Cardiac muscle cell (in vitro differentiated cells and primary cell): Measurements from ENCODE around the gene HIF1AN. TPM values are rescaled to one million over a fixed set of nuclear protein-coding genes. Genes with fewer than 3 reads are reported as not detected.

Source experiments
- DNase-seq, 2 donors: peaks; one replicate each; pipeline versions ENCODE4 v3.0.0 to v3.0.0-alpha.2; 2010 to 2017; ENCODE audit warnings: low read depth in 1 of 2, low spot score in 1 of 2
- H3K27ac ChIP-seq: fragments of 200-600 bp; sonication (generic); 2 replicates; pipeline ENCODE4 v1.5.1; 2016
- H3K27me3 ChIP-seq: fragments of 200-600 bp; sonication (generic); 2 replicates; pipeline ENCODE4 v1.6.0; 2016; ENCODE audit warnings: control low read depth
- H3K36me3 ChIP-seq: fragments of 200-600 bp; sonication (generic); 2 replicates; pipeline ENCODE4 v1.5.1; 2016; ENCODE audit warnings: control low read depth
- H3K4me1 ChIP-seq: fragments of 200-600 bp; sonication (generic); 2 replicates; pipeline ENCODE4 v1.8.1; 2017; ENCODE audit warnings: low read depth, mild to moderate bottlenecking, mixed run types
- H3K4me3 ChIP-seq: fragments of 200-600 bp; sonication (generic); 2 replicates; pipeline ENCODE4 v1.5.1; 2016; ENCODE audit warnings: mild to moderate bottlenecking
- H3K9me3 ChIP-seq: fragments of 200-600 bp; sonication (generic); 2 replicates; pipeline ENCODE4 v1.5.1; 2017; ENCODE audit warnings: low read depth, mild to moderate bottlenecking, control low read depth
- CTCF ChIP-seq: IDR thresholded peaks from 2 replicates; pipeline ENCODE4 v1.5.1; 2012; ENCODE audit warnings: low read depth, mild to moderate bottlenecking, low read length
- polyA plus RNA-seq: library from polyadenylated mRNA; unstranded; fragments of >200 nt; fragmentation: Nextera tagmentation; extraction: Ambion mirVana; gene quantifications from 2 replicates; pipeline ENCODE4 v1.2.1, GENCODE V29; 2016
- total RNA-seq: library from RNA; depleted of rRNA; stranded (reverse); fragments of >200 nt; gene quantifications from 2 replicates; pipeline ENCODE4 v1.2.3, GENCODE V29; 2016

HIF1AN gene
- total and polyA plus RNA-seq, 2 experiments from 2014 or later = 20.3 to 40.2 TPM

- no peaks in the 10 kb centered on the region for H3K9me3 ChIP-seq
- no peak overlapping the region for H3K4me3 ChIP-seq
- no peaks in the 10 kb centered on the region for H3K4me1 ChIP-seq
- H3K36me3 ChIP-seq = peaks cover 14% of the 10 kb centered on the region
- peaks cover 11% of the 10 kb centered on the region for H3K27me3 ChIP-seq
- no peak overlapping the region for H3K27ac ChIP-seq
- no peak for TF ChIP-seq CTCF
- peak in 1 of 2 donors; percentile 48 for DNase-seq
Measured at GRCh38 chr10:100520811-100521210, 14.9 kb upstream of the HIF1AN start.

DNA sequence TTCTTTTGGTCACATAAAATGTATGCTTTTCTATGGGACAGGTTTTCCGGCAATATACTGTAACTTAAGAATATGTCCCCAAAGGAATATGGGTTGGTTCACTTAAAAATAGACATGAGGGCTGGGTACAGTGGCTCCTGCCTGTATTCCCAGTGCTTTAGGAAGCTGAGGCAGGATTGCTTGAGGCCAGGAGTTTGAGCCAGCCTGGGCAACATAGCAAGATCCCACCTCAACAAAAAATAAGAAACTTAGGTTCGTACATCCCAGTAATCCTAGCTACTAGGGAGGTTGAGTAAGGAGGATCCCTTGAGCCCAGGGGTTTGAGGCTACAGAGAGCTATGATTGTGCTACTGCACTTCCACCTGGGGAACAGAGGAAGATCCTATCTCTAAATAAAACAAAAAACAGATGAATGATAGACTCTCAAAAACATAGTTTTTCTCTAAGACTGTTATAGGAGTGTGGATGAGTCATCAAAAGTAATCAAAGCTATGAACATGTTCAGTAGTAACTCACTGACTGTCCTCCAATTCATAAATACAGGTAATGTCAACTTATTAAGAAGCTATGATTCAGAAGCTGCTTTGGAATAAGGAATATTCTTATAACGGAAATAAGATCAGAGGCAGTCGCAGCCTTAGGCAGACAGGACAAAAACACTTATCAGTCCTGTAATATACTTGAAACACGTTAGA lies 13.5 kb upstream of the HIF1AN start:
- DNase-seq = no peak

DNA sequence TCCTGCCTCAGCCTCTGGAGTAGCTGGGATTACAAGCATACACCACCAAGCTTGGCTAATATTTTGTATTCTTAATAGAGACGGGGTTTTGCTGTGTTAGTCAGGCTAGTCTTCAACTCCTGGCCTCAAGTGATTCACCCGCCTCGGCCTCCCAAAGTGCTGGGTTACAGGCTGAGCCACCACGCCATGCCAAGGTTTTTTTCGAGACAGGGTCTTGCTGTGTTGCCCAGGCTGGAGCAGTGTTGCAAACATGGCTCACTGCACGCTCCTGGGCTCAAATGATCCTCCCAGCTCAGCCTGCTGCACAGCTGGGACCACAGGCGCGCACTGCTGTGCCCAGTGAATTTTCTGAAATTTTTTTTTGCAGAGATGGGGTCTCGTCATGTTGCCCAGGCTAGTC lies 12.8 kb upstream of the HIF1AN start:
- TF ChIP-seq CTCF = no peak
- H3K4me3 ChIP-seq = no peak overlapping the region
- H3K27ac ChIP-seq = no peak overlapping the region
- no peaks in the 10 kb centered on the region for H3K4me1 ChIP-seq
- peaks cover 11% of the 10 kb centered on the region for H3K27me3 ChIP-seq
- peaks cover 27% of the 10 kb centered on the region for H3K36me3 ChIP-seq
- H3K9me3 ChIP-seq = no peaks in the 10 kb centered on the region
- DNase-seq = no peak

More for the DNA sequence above, 13.5 kb upstream of the HIF1AN start:
- H3K27ac ChIP-seq = no peak overlapping the region
- H3K9me3 ChIP-seq = no peaks in the 10 kb centered on the region
- peaks cover 11% of the 10 kb centered on the region for H3K27me3 ChIP-seq
- no peak for TF ChIP-seq CTCF
- H3K36me3 ChIP-seq = peaks cover 27% of the 10 kb centered on the region
- H3K4me3 ChIP-seq = no peak overlapping the region
- H3K4me1 ChIP-seq = no peaks in the 10 kb centered on the region

- DNase-seq = no peak
- TF ChIP-seq CTCF = no peak
- H3K4me3 ChIP-seq = no peak overlapping the region
- H3K9me3 ChIP-seq = no peaks in the 10 kb centered on the region
- peaks cover 7% of the 10 kb centered on the region for H3K4me1 ChIP-seq
- no peak overlapping the region for H3K27ac ChIP-seq
- H3K27me3 ChIP-seq = peaks cover 11% of the 10 kb centered on the region
- H3K36me3 ChIP-seq = peaks cover 27% of the 10 kb centered on the region
Measured at GRCh38 chr10:100524206-100524605, 11.5 kb upstream of the HIF1AN start.

DNA sequence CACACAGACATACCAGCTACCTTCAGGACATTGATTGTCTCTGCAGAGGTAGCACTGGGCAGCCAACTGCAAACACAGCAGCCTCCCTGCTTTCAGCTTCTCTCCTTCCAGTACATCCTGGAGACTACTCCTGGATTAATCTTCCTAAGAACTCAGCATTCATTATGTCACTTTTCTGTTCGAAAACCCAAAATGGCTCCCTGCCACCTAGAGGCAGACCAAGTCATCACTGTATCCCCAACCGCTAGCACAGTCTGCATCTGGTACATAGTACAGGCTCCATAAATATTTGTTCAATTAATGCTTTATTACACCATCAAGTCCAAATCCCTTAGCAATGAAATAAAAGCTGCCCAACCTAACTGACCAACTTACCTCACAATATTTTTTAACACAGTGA lies 11.1 kb upstream of the HIF1AN start:
- H3K4me3 ChIP-seq = no peak overlapping the region
- H3K27me3 ChIP-seq = peaks cover 11% of the 10 kb centered on the region
- peaks cover 27% of the 10 kb centered on the region for H3K36me3 ChIP-seq
- H3K27ac ChIP-seq = no peak overlapping the region
- TF ChIP-seq CTCF = no peak
- H3K4me1 ChIP-seq = peaks cover 7% of the 10 kb centered on the region
- no peaks in the 10 kb centered on the region for H3K9me3 ChIP-seq
- no peak for DNase-seq
